ENCODE results near the gene CKMT2. TPM values are rescaled to one million over a fixed set of nuclear protein-coding genes. Genes with fewer than 3 reads are reported as not detected.

Gene CKMT2
- total RNA-seq, 1 experiment from 2014 or later: not detected

DNA sequence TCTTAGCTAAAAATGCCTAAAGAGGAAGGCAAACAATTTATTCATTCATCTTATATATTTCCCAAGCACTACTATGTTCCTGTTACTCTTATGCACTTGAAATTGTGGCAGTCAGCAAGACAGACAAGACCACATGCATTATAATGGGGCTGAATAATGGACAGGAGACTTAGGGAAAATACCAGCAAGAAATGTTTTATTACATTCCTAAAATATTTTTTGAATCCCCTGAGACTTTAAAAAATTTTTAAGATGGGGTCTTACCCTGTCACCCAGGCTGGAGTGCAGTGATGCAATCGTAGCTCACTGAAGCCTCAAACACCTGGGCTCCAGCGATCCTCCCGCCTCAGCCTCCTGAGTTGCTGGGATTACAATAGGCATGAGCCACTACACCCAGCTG, 81.5 kb downstream of the CKMT2 start:
- Histone ChIP-seq H3K4me1 (ENCODE audit: control insufficient read depth, insufficient read depth, low read length) (no peaks in the 10 kb centered on the region), H3K9me3 (ENCODE audit: control insufficient read depth, insufficient read depth, low read depth, low read length) (no peaks in the 10 kb centered on the region), H3K27ac (ENCODE audit: low read length) (no peak overlapping the region), H3K27me3 (ENCODE audit: control insufficient read depth, insufficient read depth, low read length) (no peaks in the 10 kb centered on the region), H3K36me3 (ENCODE audit: control insufficient read depth, insufficient read depth, low read length) (peaks cover 15% of the 10 kb centered on the region; the same call in 1 of the 2 replicates), H3K4me3 (ENCODE audit: low read depth in 2 of 2, low read length in 2 of 2) (no peak overlapping the region)
- intact Hi-C loops (cut with micrococcal nuclease; ENCODE audit: unreplicated experiment): no loop called here
- TF ChIP-seq TCF7L2 (IDR thresholded peaks at IDR 0.05; ENCODE audit: low read depth, low read length): no peak
- TF ChIP-seq, protein P1, sequence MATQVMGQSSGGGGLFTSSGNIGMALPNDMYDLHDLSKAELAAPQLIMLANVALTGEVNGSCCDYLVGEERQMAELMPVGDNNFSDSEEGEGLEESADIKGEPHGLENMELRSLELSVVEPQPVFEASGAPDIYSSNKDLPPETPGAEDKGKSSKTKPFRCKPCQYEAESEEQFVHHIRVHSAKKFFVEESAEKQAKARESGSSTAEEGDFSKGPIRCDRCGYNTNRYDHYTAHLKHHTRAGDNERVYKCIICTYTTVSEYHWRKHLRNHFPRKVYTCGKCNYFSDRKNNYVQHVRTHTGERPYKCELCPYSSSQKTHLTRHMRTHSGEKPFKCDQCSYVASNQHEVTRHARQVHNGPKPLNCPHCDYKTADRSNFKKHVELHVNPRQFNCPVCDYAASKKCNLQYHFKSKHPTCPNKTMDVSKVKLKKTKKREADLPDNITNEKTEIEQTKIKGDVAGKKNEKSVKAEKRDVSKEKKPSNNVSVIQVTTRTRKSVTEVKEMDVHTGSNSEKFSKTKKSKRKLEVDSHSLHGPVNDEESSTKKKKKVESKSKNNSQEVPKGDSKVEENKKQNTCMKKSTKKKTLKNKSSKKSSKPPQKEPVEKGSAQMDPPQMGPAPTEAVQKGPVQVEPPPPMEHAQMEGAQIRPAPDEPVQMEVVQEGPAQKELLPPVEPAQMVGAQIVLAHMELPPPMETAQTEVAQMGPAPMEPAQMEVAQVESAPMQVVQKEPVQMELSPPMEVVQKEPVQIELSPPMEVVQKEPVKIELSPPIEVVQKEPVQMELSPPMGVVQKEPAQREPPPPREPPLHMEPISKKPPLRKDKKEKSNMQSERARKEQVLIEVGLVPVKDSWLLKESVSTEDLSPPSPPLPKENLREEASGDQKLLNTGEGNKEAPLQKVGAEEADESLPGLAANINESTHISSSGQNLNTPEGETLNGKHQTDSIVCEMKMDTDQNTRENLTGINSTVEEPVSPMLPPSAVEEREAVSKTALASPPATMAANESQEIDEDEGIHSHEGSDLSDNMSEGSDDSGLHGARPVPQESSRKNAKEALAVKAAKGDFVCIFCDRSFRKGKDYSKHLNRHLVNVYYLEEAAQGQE (IDR thresholded peaks at IDR 0.05; ENCODE audit: insufficient read depth in 1 of 2, low read depth in 2 of 2, low read length in 1 of 2): no peak
- no peak for TF ChIP-seq SIN3A (IDR thresholded peaks at IDR 0.05; ENCODE audit: borderline replicate concordance, insufficient read depth, low read depth, low read length)
- TF ChIP-seq POLR2AphosphoS5 (IDR thresholded peaks at IDR 0.05; ENCODE audit: low read depth, low read length): no peak
- TF ChIP-seq, protein P2, sequence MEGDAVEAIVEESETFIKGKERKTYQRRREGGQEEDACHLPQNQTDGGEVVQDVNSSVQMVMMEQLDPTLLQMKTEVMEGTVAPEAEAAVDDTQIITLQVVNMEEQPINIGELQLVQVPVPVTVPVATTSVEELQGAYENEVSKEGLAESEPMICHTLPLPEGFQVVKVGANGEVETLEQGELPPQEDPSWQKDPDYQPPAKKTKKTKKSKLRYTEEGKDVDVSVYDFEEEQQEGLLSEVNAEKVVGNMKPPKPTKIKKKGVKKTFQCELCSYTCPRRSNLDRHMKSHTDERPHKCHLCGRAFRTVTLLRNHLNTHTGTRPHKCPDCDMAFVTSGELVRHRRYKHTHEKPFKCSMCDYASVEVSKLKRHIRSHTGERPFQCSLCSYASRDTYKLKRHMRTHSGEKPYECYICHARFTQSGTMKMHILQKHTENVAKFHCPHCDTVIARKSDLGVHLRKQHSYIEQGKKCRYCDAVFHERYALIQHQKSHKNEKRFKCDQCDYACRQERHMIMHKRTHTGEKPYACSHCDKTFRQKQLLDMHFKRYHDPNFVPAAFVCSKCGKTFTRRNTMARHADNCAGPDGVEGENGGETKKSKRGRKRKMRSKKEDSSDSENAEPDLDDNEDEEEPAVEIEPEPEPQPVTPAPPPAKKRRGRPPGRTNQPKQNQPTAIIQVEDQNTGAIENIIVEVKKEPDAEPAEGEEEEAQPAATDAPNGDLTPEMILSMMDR (IDR thresholded peaks at IDR 0.05): no peak
- no peak for ATAC-seq
- in situ Hi-C loops (cut with HindIII; ENCODE audit: low pct_unique_long_range_greater_than_20kb, low sequenced_read_pairs): no loop called here
- ChIA-PET POLR2A (no interaction called here), CTCF (no interaction called here)
- no peak for DNase-seq (ENCODE audit: low read depth, low spot score)
- BruUV-seq (replicated peaks): no TSS peak

DNA sequence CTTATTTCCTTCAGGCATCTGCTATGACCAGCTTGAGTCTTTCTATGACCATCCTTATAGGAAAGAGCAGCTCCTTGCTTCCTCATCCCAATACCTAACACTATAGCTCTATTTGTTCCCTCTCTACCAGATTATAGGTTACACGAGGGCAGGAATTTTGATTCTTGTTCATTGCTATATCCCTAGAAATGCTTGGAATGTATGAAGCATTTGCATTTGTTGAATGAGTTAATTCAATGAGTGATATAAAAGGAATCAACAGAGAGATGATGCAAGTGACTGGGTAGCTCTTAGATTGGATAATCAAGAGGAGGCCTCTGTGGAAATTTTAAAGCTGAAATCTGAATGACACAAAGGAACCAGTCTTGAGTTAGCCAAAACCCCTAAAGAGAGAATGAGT, 82.2 kb downstream of the CKMT2 start:
- CTCF ChIA-PET: no interaction called here

More for the DNA sequence above, 82.2 kb downstream of the CKMT2 start:
- TF ChIP-seq, protein P2 (IDR thresholded peaks at IDR 0.05): no peak
- TF ChIP-seq TCF7L2 (IDR thresholded peaks at IDR 0.05; ENCODE audit: low read depth, low read length) (no peak), SIN3A (IDR thresholded peaks at IDR 0.05; ENCODE audit: borderline replicate concordance, insufficient read depth, low read depth, low read length) (no peak), POLR2AphosphoS5 (IDR thresholded peaks at IDR 0.05; ENCODE audit: low read depth, low read length) (no peak)
- TF ChIP-seq, protein P1 (IDR thresholded peaks at IDR 0.05; ENCODE audit: insufficient read depth in 1 of 2, low read depth in 2 of 2, low read length in 1 of 2): no peak
- ATAC-seq (peak; percentile 56; the same call in 1 of the 2 replicates), DNase-seq (ENCODE audit: low read depth, low spot score) (no peak)
- Histone ChIP-seq H3K27me3 (ENCODE audit: control insufficient read depth, insufficient read depth, low read length) (no peaks in the 10 kb centered on the region), H3K4me1 (ENCODE audit: control insufficient read depth, insufficient read depth, low read length) (no peaks in the 10 kb centered on the region), H3K9me3 (ENCODE audit: control insufficient read depth, insufficient read depth, low read depth, low read length) (no peaks in the 10 kb centered on the region), H3K27ac (ENCODE audit: low read length) (no peak overlapping the region), H3K4me3 (ENCODE audit: low read depth in 2 of 2, low read length in 2 of 2) (no peak overlapping the region), H3K36me3 (ENCODE audit: control insufficient read depth, insufficient read depth, low read length) (peaks cover 12% of the 10 kb centered on the region; the same call in 1 of the 2 replicates)
- in situ Hi-C loops (cut with HindIII; ENCODE audit: low pct_unique_long_range_greater_than_20kb, low sequenced_read_pairs) (no loop called here), intact Hi-C loops (cut with micrococcal nuclease; ENCODE audit: unreplicated experiment) (no loop called here)
- no TSS peak for BruUV-seq (replicated peaks)
- POLR2A ChIA-PET: no interaction called here
